OCI-LY7 (cell line): ENCODE results near the gene GNG3. TPM values are rescaled to one million over a fixed set of nuclear protein-coding genes. Genes with fewer than 3 reads are reported as not detected.
A peak's percentile ranks its signal among the peaks of the same experiment; 100 is the strongest.

Experiments
- BruUV-seq: library from RNA; stranded (reverse); fragments of 400-500 nt; replicated peaks from 2 replicates; lab custom pipeline; 2021; lab: Mats Ljungman, UMichigan
- CTCF ChIA-PET: fragments of 300-600 bp; sonication (Branson Sonifier 250); formaldehyde crosslinking; loops from one replicate; lab custom pipeline; 2022; ENCODE audit warnings: antibody characterized with exemption; ENCODE audit not compliant: unreplicated experiment; lab: Charles Lee
- POLR2A ChIA-PET: fragments of 300-600 bp; sonication (Branson Sonifier 250); formaldehyde crosslinking; loops from one replicate; lab custom pipeline; 2022; ENCODE audit warnings: antibody characterized with exemption; lab: Charles Lee
- DNase-seq: peaks from one replicate; pipeline ENCODE4 v3.0.0-alpha.2; 2015; ENCODE audit warnings: low spot score
- H2AFZ ChIP-seq: fragments of 200-600 bp; sonication (generic), shearing (Covaris generic); 2 replicates; pipeline ENCODE4 v1.6.1; 2014; ENCODE audit warnings: mild to moderate bottlenecking, antibody characterized with exemption, low read length, moderate library complexity
- H3K27ac ChIP-seq: fragments of 200-600 bp; sonication (generic); 2 replicates; pipeline ENCODE4 v1.5.1; 2014; ENCODE audit warnings: mixed run types, low read depth, mild to moderate bottlenecking, moderate library complexity, low read length, inconsistent platforms; ENCODE audit not compliant: poor library complexity, severe bottlenecking
- H3K36me3 ChIP-seq: fragments of 200-600 bp; sonication (generic); 2 replicates; pipeline ENCODE4 v1.6.1; 2014; ENCODE audit warnings: mild to moderate bottlenecking, antibody characterized with exemption, low read length, moderate library complexity, mixed read lengths; ENCODE audit not compliant: insufficient read depth
- H3K4me1 ChIP-seq: fragments of 200-600 bp; sonication (generic); 2 replicates; pipeline ENCODE4 v1.5.1; 2014; ENCODE audit warnings: mild to moderate bottlenecking, low read length; ENCODE audit not compliant: insufficient read depth, poor library complexity, severe bottlenecking
- H3K4me2 ChIP-seq: fragments of 200-600 bp; sonication (generic); 2 replicates; pipeline ENCODE4 v1.6.1; 2014; ENCODE audit warnings: mild to moderate bottlenecking, low read length
- H3K4me3 ChIP-seq: fragments of 200-600 bp; sonication (generic); 2 replicates; pipeline ENCODE4 v1.5.1; 2014; ENCODE audit warnings: mild to moderate bottlenecking, low read depth, low read length; ENCODE audit not compliant: poor library complexity, severe bottlenecking
- H3K79me2 ChIP-seq: fragments of 200-600 bp; sonication (generic); 2 replicates; pipeline ENCODE4 v1.6.1; 2016; ENCODE audit warnings: low read depth, mild to moderate bottlenecking, low read length, moderate library complexity, mixed read lengths; ENCODE audit not compliant: insufficient read depth
- H3K9me2 ChIP-seq: fragments of 200-600 bp; sonication (generic); 2 replicates; pipeline ENCODE4 v1.6.1; 2016; ENCODE audit warnings: mild to moderate bottlenecking, low read length, mixed read lengths; ENCODE audit not compliant: insufficient read depth
- H3K9me3 ChIP-seq: fragments of 200-600 bp; sonication (generic); 2 replicates; pipeline ENCODE4 v1.6.1; 2014; ENCODE audit warnings: mild to moderate bottlenecking, mixed run types, low read length, mixed read lengths
- H4K20me1 ChIP-seq: fragments of 200-600 bp; sonication (generic); 2 replicates; pipeline ENCODE4 v1.6.1; 2014; ENCODE audit warnings: mild to moderate bottlenecking, antibody characterized with exemption, low read length, moderate library complexity, mixed read lengths; ENCODE audit not compliant: insufficient read depth
- CTCF ChIP-seq: fragments of 200-600 bp; sonication (generic); conservative IDR thresholded peaks from 2 replicates; pipeline ENCODE4 v1.5.1; 2014; ENCODE audit warnings: mild to moderate bottlenecking, antibody characterized with exemption, low read length, moderate library complexity, mixed read lengths
- EZH2phosphoT487 ChIP-seq: fragments of 200-600 bp; sonication (generic); IDR thresholded peaks from 2 replicates; pipeline ENCODE4 v1.6.1; 2018; ENCODE audit warnings: low read depth, borderline replicate concordance, mild to moderate bottlenecking, mixed run types, antibody characterized with exemption, low read length, moderate library complexity, mixed read lengths
- intact Hi-C: fragments of 100-400 bp; cut with micrococcal nuclease; formaldehyde crosslinking; loops from one replicate; pipeline ENCODE4 v1.10.0; 2022; ENCODE audit not compliant: unreplicated experiment
- small RNA-seq: library from RNA; depleted of rRNA; stranded (forward); fragments of <200 nt; gene quantifications from one replicate; pipeline ENCODE3, GENCODE V24; 2014
- total RNA-seq, 2 experiments: library from RNA; depleted of rRNA in 1 of 2; stranded (reverse); fragments of >200 nt in 1 of 2; shearing (Covaris generic) in 1 of 2; gene quantifications; 2 replicates each; pipeline ENCODE4 v1.2.3, GENCODE V29; 2014 to 2022

The GNG3 gene
- total RNA-seq, 2 experiments from 2014 or later: not detected

GRCh38 chr11:62757846-62758788, 50.6 kb downstream of the GNG3 start:
- CTCF ChIA-PET: interaction anchor here (0.5 kb wide), 2 partner anchors 72 to 213 kb away, joined by 9 to 13 read pairs; no protein-coding TSS in a partner anchor

More at GRCh38 chr11:62757846-62758788, 50.6 kb downstream of the GNG3 start:
- Histone ChIP-seq H3K4me1 (peaks cover 27% of the 10 kb centered on the region), H3K9me3 (no peaks in the 10 kb centered on the region), H2AFZ (peak overlapping the region; percentile 1; the same call in 1 of the 2 replicates), H3K9me2 (no peaks in the 10 kb centered on the region), H3K36me3 (peaks cover 5% of the 10 kb centered on the region; the same call in 1 of the 2 replicates), H3K4me3 (no peak overlapping the region), H4K20me1 (no peaks in the 10 kb centered on the region), H3K4me2 (no peak overlapping the region), H3K27ac (no peak overlapping the region), H3K79me2 (peaks cover 17% of the 10 kb centered on the region; the same call in 1 of the 2 replicates)
- DNase-seq: no peak
- no peak for TF ChIP-seq CTCF
- TF ChIP-seq EZH2phosphoT487: no peak
- intact Hi-C loops: no loop called here
- no TSS peak for BruUV-seq
- POLR2A ChIA-PET: interaction anchor here (0.6 to 1.4 kb wide), 4 partner anchors 10 to 99 kb away, joined by 3 to 8 read pairs (median 4); partner anchors contain the start of gene TAF6L

Small RNA genes within 50 kb of the gene (small RNA-seq; reads per million reads assigned to genes)
- gene SNORA57: not detected

Other genes with a start within 250 kb of the GNG3 start
- 0.08 and 0.28 TPM in 2 replicates for gene AHNAK, start 160.9 kb upstream of the GNG3 start, total RNA-seq (2014; rRNA removed; shearing (Covaris generic))
- gene AHNAK, start 160.9 kb upstream of the GNG3 start, total RNA-seq (2022): 0.21 and 0.30 TPM in 2 replicates
- 2,328 and 2,651 TPM in 2 replicates for gene EEF1G, start 133.8 kb upstream of the GNG3 start, total RNA-seq (2014; rRNA removed; shearing (Covaris generic))
- 1,778 and 1,903 TPM in 2 replicates for gene EEF1G, start 133.8 kb upstream of the GNG3 start, total RNA-seq (2022)
- gene TUT1, start 116.2 kb upstream of the GNG3 start, total RNA-seq (2014; rRNA removed; shearing (Covaris generic)): 15.6 and 22.5 TPM in 2 replicates
- 38.2 and 40.4 TPM in 2 replicates for gene TUT1, start 116.2 kb upstream of the GNG3 start, total RNA-seq (2022)
- 130 and 133 TPM in 2 replicates for gene MTA2, start 105.8 kb upstream of the GNG3 start, total RNA-seq (2014; rRNA removed; shearing (Covaris generic))
- gene MTA2, start 105.8 kb upstream of the GNG3 start, total RNA-seq (2022): 162 and 174 TPM in 2 replicates
- 41.2 and 52.8 TPM in 2 replicates for gene EML3, start 94.9 kb upstream of the GNG3 start, total RNA-seq (2014; rRNA removed; shearing (Covaris generic))
- 81.6 and 92.6 TPM in 2 replicates for gene EML3, start 94.9 kb upstream of the GNG3 start, total RNA-seq (2022)
- 0.69 and 1.1 TPM in 2 replicates for gene ROM1, start 94.4 kb upstream of the GNG3 start, total RNA-seq (2014; rRNA removed; shearing (Covaris generic))
- gene ROM1, start 94.4 kb upstream of the GNG3 start, total RNA-seq (2022): 1.2 and 2.5 TPM in 2 replicates
- gene B3GAT3, start 85.7 kb upstream of the GNG3 start, total RNA-seq (2014; rRNA removed; shearing (Covaris generic)): 55.8 and 74.3 TPM in 2 replicates
- 66.2 and 71.3 TPM in 2 replicates for gene B3GAT3, start 85.7 kb upstream of the GNG3 start, total RNA-seq (2022)
- 91.4 and 108 TPM in 2 replicates for gene GANAB, start 61.1 kb upstream of the GNG3 start, total RNA-seq (2014; rRNA removed; shearing (Covaris generic))
- gene GANAB, start 61.1 kb upstream of the GNG3 start, total RNA-seq (2022): 205 and 217 TPM in 2 replicates
- 22.5 and 25.5 TPM in 2 replicates for gene INTS5, start 54.4 kb upstream of the GNG3 start, total RNA-seq (2014; rRNA removed; shearing (Covaris generic))
- gene INTS5, start 54.4 kb upstream of the GNG3 start, total RNA-seq (2022): 22.1 and 25.1 TPM in 2 replicates
- gene C11orf98, start 42.5 kb upstream of the GNG3 start, total RNA-seq (2014; rRNA removed; shearing (Covaris generic)): 148 and 194 TPM in 2 replicates
- 84.4 and 105 TPM in 2 replicates for gene C11orf98, start 42.5 kb upstream of the GNG3 start, total RNA-seq (2022)
- 88.4 and 90.8 TPM in 2 replicates for gene CSKMT, start 42.4 kb upstream of the GNG3 start, total RNA-seq (2014; rRNA removed; shearing (Covaris generic))
- gene CSKMT, start 42.4 kb upstream of the GNG3 start, total RNA-seq (2022): 52.6 and 80.1 TPM in 2 replicates
- gene UQCC3, start 36.0 kb upstream of the GNG3 start, total RNA-seq (2014; rRNA removed; shearing (Covaris generic)): 40.0 and 40.3 TPM in 2 replicates
- 13.1 and 15.5 TPM in 2 replicates for gene UQCC3, start 36.0 kb upstream of the GNG3 start, total RNA-seq (2022)
- 7.1 and 9.3 TPM in 2 replicates for gene LBHD1, start 35.4 kb upstream of the GNG3 start, total RNA-seq (2014; rRNA removed; shearing (Covaris generic))
- gene LBHD1, start 35.4 kb upstream of the GNG3 start, total RNA-seq (2022): 22.3 and 22.8 TPM in 2 replicates
- 101 and 123 TPM in 2 replicates for gene UBXN1, start 28.6 kb upstream of the GNG3 start, total RNA-seq (2014; rRNA removed; shearing (Covaris generic))
- gene UBXN1, start 28.6 kb upstream of the GNG3 start, total RNA-seq (2022): 129 and 140 TPM in 2 replicates
- 0.79 and 1.3 TPM in 2 replicates for gene LRRN4CL, start 18.1 kb upstream of the GNG3 start, total RNA-seq (2014; rRNA removed; shearing (Covaris generic))
- 0.65 TPM in 2 replicates for gene LRRN4CL, start 18.1 kb upstream of the GNG3 start, total RNA-seq (2022)
- 20.7 and 21.6 TPM in 2 replicates for gene BSCL2, start 252 bp upstream of the GNG3 start, total RNA-seq (2014; rRNA removed; shearing (Covaris generic))
- gene BSCL2, start 252 bp upstream of the GNG3 start, total RNA-seq (2022): 46.2 and 46.7 TPM in 2 replicates
- 8.3 and 19.2 TPM in 2 replicates for gene HNRNPUL2, start 19.8 kb downstream of the GNG3 start, total RNA-seq (2014; rRNA removed; shearing (Covaris generic))
- 59.2 and 64.4 TPM in 2 replicates for gene HNRNPUL2, start 19.8 kb downstream of the GNG3 start, total RNA-seq (2022)
- gene TTC9C, start 20.8 kb downstream of the GNG3 start, total RNA-seq (2014; rRNA removed; shearing (Covaris generic)): 36.7 and 51.7 TPM in 2 replicates
- gene TTC9C, start 20.8 kb downstream of the GNG3 start, total RNA-seq (2022): 70.2 and 75.1 TPM in 2 replicates
- 11.1 and 11.8 TPM in 2 replicates for gene ZBTB3, start 46.5 kb downstream of the GNG3 start, total RNA-seq (2014; rRNA removed; shearing (Covaris generic))
- gene ZBTB3, start 46.5 kb downstream of the GNG3 start, total RNA-seq (2022): 10.7 and 11.3 TPM in 2 replicates
- gene POLR2G, start 53.9 kb downstream of the GNG3 start, total RNA-seq (2014; rRNA removed; shearing (Covaris generic)): 108 and 118 TPM in 2 replicates
- 115 and 118 TPM in 2 replicates for gene POLR2G, start 53.9 kb downstream of the GNG3 start, total RNA-seq (2022)
- 23.7 and 26.1 TPM in 2 replicates for gene TAF6L, start 63.7 kb downstream of the GNG3 start, total RNA-seq (2014; rRNA removed; shearing (Covaris generic))
- gene TAF6L, start 63.7 kb downstream of the GNG3 start, total RNA-seq (2022): 24.1 and 29.9 TPM in 2 replicates
- 22.8 and 33.1 TPM in 2 replicates for gene TMEM179B, start 79.7 kb downstream of the GNG3 start, total RNA-seq (2014; rRNA removed; shearing (Covaris generic))
- 18.6 and 21.5 TPM in 2 replicates for gene TMEM179B, start 79.7 kb downstream of the GNG3 start, total RNA-seq (2022)
- gene TMEM223, start 84.3 kb downstream of the GNG3 start, total RNA-seq (2014; rRNA removed; shearing (Covaris generic)): 32.6 and 42.9 TPM in 2 replicates
- gene TMEM223, start 84.3 kb downstream of the GNG3 start, total RNA-seq (2022): 15.8 and 24.4 TPM in 2 replicates
- 35.1 and 53.3 TPM in 2 replicates for gene NXF1, start 97.8 kb downstream of the GNG3 start, total RNA-seq (2014; rRNA removed; shearing (Covaris generic))
- 50.5 and 62.0 TPM in 2 replicates for gene NXF1, start 97.8 kb downstream of the GNG3 start, total RNA-seq (2022)
- 21.7 and 30.6 TPM in 2 replicates for gene STX5, start 124.4 kb downstream of the GNG3 start, total RNA-seq (2014; rRNA removed; shearing (Covaris generic))
- 41.0 and 47.5 TPM in 2 replicates for gene STX5, start 124.4 kb downstream of the GNG3 start, total RNA-seq (2022)
- 1.0 TPM in 1 of 2 replicates, not detected in the other for gene TEX54, start 125.2 kb downstream of the GNG3 start, total RNA-seq (2014; rRNA removed; shearing (Covaris generic))
- gene TEX54, start 125.2 kb downstream of the GNG3 start, total RNA-seq (2022): 0.89 TPM in 1 of 2 replicates, not detected in the other
- gene WDR74, start 131.9 kb downstream of the GNG3 start, total RNA-seq (2014; rRNA removed; shearing (Covaris generic)): 139 and 169 TPM in 2 replicates
- gene WDR74, start 131.9 kb downstream of the GNG3 start, total RNA-seq (2022): 85.0 and 98.4 TPM in 2 replicates
- 289 and 291 TPM in 2 replicates for gene SLC3A2, start 173.2 kb downstream of the GNG3 start, total RNA-seq (2014; rRNA removed; shearing (Covaris generic))
- gene SLC3A2, start 173.2 kb downstream of the GNG3 start, total RNA-seq (2022): 321 and 339 TPM in 2 replicates
- not detected in 2 replicates for gene CHRM1, start 213.7 kb downstream of the GNG3 start, total RNA-seq (2014; rRNA removed; shearing (Covaris generic))
- gene CHRM1, start 213.7 kb downstream of the GNG3 start, total RNA-seq (2022): not detected in 2 replicates